GM21447 (cell line): ENCODE measurements around the gene PTHLH.

Source experiments
- ATAC-seq: cut with Tn5 transposase; IDR thresholded peaks from one replicate; pipeline ENCODE4 v1.9.1; 2021; ENCODE audit not compliant: unreplicated experiment

Gene PTHLH

DNA sequence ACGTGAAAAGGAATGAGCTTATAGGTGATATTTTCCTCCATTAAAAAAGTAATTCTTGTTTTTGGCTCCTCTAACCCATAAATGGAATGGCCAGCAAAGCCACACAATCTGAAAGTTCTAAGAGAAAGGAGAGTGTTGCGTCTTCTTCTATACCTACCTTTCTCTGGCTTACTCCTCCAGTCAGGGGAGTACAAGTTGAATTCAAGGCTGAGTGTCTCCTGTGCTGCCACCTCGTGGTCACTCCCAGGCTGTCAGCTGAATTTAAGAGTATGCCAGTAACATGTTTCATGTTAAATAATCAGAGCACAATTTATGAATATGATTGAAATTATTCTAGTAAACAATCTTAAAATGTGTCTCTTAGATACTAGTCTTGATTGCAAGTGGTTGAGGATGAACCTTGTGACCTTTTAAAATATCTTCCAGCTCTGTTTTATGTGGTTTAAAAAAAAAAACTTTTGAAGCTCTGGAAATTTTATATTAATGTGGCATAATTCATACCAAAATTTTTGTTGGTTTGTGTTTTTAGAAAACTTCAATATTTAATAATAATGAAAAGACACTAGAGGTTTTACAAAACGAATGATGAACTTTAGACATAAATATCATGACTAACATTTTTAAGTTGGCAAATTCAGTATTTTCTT, 31.7 kb downstream of the PTHLH start:
- ATAC-seq = no peak

DNA sequence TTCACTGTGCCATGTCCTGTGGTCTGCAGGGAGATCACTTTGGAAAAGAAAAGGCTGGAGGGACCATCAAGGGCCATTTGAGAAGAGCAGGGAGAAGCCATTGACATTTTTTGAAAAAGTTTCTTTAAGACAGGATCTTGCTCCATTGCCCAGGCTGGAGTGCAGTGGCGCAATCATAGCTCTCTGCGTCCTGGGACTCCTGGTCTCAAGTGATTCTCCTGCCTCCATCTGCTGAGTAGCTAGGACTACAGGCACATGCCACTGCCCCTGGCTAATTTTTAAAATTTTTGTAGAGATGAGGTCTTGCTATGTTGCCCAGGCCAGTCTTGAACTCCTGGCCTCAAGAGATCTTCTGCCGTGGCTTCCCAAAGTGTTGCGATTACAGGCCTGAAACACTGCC, 32.3 kb downstream of the PTHLH start:
- ATAC-seq = no peak

- no peak for ATAC-seq
These were observed 34.8 kb downstream of the PTHLH start for GRCh38 chr12:27937768-27938167.

DNA sequence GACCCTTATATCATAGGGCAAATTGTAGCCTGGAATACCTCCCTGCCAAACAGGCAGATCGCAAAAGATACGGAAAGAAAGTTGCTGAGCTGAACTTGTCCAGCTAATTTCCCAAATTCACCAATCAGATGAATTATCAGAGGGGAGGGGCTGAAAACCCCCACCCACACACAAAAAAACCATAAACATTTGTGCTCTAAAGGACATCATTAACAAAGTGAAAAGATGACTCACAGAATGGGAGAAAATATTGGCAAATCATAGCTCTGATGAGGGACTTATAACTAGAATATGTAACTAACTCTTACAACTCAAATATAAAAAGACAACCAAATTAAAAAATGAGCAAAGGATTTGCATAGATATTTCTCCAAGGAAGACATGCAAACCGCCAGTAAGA, 36.3 kb downstream of the PTHLH start:
- ATAC-seq = no peak

DNA sequence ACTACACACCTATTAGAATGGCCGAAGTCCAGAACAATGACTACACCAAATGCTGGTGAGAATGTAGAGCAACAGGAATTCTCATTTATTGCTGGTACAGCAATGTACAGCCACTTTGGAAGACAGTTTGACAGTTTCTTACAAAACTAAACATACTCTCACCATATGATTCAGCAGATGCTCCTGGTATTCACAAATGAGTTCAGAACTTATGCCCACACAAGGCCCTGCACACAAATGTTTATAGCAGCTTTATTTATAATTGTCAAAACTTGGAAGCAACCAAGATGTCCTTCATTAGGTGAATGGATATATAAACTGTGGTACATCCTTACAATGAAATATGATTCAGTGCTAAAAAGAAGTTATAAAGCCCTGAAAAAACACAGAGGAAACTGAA, 38.3 kb downstream of the PTHLH start:
- ATAC-seq = no peak

GRCh38 chr12:27931390-27931789, 41.1 kb downstream of the PTHLH start:
- no peak for ATAC-seq

DNA sequence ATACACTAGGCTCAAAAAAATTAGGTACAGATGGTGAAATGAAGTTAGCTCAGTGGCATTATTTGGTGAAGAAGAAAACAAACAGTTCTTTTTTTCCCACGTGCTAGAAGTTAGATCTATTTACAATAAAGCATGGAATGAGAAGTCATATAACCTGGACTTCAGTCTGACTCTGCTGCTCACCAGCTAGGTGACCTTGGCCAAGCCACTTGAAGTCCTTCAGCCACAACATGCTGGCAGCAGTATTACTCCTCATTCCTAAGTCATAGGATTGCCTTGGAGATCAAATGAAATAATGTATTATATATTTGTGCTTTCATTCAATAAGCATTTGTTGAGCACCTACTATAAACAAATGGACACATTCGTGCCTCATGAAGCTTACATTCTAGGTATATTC, 45.2 kb downstream of the PTHLH start:
- no peak for ATAC-seq

DNA sequence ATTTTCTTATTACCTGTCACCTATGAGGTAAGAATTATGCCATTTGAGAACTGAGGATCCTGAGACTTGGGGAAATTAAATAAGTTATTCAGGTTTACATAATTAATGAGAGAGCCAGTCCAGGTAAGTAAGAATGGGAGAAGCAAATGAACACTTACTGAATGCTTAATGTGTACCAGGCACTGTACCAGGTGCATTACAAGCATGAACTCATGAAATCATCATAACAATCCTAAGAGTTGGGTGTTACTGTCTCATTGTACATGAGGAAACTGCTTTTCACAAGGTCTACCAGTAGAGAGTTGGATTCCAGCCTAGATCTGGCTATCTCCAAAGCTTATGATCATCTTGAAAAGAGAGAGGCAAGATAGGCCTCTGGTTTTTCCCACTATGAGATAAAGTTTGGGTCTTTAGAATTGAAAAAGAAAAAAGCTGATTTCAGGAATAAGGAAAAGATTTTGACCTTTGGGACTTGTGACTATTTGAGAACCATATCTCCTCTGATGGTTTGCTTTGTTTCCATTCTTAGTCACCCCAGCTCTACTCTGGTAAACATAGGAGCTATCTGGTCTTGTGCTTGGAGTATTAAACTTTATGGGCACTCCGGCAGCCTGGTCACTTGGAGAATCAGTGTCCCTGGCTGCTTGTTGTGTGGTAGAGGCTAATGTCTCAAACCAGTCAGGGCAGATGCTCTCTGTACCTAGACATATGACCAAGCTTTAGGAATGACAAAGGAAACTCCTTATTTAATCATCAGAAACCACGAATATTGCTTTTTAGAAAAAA, 48.0 kb downstream of the PTHLH start:
- ATAC-seq = no peak

GRCh38 chr12:27922531-27923139, 49.9 kb downstream of the PTHLH start:
- ATAC-seq = no peak

DNA sequence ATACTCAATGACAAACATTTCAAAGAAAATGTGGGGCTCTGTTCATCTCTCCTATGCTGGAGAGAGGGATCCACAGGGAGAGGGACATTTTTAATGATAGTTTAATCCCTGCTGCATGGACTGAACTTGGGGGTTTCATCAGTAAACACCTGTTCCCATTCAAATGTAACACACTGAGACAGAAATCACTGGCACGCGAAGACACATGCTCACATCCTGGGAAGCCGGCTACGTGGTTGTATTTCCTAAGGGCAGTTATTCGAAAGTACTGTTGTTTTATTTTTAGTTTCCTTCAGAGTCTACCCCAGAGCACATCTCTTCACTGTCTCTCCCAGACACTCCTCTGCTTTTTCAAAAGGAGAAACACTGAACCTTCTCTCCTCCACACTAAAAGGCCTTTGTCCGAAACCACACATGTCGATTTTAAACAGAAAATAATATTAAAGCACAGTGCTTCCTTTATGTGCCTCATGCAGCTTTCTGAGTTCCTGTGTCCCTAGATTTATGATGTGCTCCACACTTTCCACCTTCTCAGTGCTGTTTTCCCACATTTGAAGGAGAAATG, 52.8 kb downstream of the PTHLH start:
- no peak for ATAC-seq

DNA sequence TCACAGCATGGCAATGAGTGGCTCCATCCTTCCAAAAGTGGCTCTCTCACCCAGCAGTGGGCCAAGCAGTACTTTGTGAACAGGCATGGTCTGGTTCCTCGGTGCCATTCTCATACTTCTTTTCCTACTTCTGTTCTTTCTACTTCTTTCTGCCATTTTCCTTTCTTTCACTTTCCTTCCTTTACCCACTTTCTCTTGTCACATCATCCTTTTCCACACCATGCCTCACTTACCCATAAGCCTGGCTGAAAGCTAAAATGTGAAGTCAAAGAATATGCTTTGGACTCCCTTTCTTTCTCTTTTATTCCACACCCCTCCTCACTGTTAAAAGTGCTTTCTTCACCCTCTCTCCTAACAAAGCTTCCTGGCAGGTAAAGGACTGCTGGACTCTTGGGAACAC, 57.0 kb downstream of the PTHLH start:
- ATAC-seq = no peak

DNA sequence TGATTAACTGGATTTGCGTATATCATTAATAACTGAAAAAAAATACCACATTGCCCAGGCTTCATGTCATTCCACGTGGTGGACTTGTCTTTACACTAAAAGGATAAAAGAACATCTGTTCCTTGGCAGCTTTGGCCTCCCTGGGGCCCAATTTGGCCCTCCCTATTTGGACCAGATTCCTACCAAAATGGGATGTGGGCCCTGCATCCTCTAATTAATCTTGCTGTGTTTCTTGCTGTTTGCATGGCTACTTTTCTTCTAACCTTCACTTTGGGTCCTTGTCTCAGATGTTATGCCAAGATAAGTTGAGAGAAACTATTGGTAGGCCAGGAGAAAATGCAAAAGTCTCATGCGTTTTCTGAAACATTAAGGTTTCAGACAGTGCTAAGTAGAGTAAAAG, 57.5 kb downstream of the PTHLH start:
- no peak for ATAC-seq

DNA sequence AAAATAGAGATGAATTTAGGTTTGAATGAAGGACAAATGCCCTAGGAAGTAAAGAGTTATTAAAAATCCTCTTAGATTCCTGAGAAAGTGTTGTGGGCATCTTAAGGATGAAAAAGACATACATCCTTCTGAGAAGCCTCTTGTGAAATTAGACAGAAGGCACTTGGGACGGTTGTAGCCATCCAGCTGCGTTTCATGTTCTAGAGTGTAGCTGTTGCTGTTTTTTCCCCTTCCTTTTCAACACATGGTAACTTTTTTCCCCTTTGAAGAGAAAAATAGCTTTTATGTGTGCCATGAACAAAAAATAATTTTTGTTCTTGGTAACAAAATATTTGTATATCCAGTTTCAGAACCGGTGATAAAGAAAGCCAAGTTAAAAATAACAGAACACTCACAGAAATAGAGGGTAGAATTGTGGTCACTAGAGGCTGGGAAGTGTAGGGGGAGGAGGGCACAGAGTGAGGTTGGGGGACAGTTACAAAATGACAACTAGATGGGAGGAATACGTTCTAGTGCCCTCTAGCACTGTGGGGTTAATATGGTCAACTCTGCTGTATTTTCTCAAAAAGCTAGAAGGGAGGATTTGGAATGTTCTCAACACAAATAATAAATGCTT, 58.4 kb downstream of the PTHLH start:
- ATAC-seq = no peak

DNA sequence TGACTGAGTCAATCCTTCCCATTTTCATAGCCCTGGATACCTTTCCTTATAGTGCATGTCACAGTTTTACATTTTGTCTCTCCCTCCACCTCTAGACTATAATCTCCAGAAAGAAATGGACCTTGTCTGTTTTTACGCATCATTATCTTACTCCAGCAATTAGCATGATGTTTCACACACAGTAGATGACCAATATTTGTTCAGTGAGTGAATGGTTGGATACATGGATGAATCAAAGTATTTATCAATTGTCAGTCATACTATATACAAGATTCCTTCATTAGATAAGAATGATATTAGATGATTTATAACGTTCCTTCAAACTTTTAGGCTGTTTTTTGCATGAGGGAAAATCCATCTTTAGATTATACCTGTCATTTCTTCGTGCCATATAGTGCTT, 61.1 kb downstream of the PTHLH start:
- no peak for ATAC-seq
